CD4-positive, alpha-beta T cell treated with Interleukin-4 for 1 hour (primary cell): ENCODE results near the gene RAB12.

ENCODE experiments used
- DNase-seq, 2 donors: peaks; one replicate each; pipeline ENCODE4 v3.0.0-alpha.2; 2020 to 2022

Gene RAB12

DNA sequence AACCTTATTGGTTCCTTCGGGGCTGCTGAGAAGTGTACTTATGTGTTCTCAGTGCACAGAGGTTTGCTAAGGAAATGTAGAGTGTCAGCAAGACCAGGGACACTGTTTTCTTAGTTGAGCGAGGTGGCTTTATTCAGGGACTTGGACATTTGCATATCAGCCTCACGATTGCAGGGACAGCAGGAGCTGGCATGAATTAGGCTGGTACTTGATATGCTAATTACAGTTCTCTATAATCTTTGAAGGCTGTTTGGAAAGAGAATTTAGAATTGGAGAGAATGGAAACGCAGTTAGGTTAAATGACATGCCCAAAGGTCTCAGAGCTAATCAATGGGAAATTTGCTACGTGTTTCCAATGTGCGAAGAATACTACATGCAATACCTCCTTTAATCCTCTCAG lies 77.4 kb downstream of the RAB12 start:
- DNase-seq: no peak

DNA sequence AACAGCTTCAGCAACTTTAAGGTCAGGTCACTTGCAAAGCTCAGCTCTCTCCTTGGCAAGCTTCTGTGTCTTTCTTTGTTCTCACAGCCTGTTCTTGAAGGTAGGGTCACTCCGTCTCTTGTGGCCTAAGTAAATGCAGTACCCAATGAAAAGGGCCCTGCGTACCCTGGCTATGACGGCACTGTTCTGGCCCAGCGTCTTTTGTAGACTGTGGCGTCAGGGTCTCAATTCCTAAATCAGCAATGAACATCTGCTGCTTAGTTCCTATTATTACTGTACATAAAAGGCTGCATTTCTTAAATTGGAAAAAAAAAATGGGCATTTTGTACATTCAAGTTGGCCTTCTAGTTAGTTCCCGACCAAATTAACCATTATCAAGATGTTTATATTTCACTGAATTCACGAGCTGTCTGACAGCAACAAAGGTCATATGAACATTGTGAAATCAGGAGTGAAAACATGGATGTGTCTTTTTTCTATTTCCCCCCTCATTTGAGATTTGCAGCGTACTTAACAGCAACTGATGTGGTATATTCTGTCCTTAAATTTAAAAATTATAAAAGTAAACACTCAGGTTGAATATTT lies 79.1 kb downstream of the RAB12 start:
- DNase-seq: no peak

DNA sequence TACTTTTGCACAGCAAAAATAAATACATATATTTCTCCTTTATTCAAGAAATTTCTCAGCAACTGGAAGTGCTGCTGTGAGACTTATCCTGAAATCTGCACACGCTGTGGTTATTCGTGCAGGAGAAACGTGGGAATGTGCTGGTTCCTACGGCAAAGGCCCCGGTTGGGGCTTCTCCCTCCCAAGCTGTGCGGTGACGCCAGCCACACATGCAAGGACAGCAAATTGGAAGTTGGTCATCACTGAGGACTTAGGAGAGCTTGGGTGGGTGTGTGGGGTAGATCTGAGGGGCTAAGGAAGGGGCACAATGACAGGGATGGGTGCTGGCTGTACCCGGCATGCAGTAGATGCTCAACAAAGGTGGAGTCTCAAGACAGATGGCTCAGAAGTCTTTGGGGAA lies 79.6 kb downstream of the RAB12 start:
- no peak for DNase-seq
